GM12874 (cell line): ENCODE results near the gene PRR13.

Experiments
- CTCF ChIP-seq: IDR thresholded peaks from 2 replicates; pipeline ENCODE4 v1.5.1; 2011; ENCODE audit warnings: low read depth, mild to moderate bottlenecking, control low read depth, low read length, moderate library complexity; ENCODE audit not compliant: insufficient read depth

Gene PRR13

GRCh38 chr12:53456654-53457366, 15.3 kb downstream of the PRR13 start:
- no peak for TF ChIP-seq CTCF

GRCh38 chr12:53459097-53459496, 17.6 kb downstream of the PRR13 start:
- no peak for TF ChIP-seq CTCF

- no peak for TF ChIP-seq CTCF
These were observed 19.5 kb downstream of the PRR13 start for GRCh38 chr12:53461059-53461458.

- no peak for TF ChIP-seq CTCF
These were observed 20.1 kb downstream of the PRR13 start for GRCh38 chr12:53461591-53461990.

- no peak for TF ChIP-seq CTCF
These were observed 21.4 kb downstream of the PRR13 start for GRCh38 chr12:53462935-53463334.

- TF ChIP-seq CTCF: no peak
These were observed 22.4 kb downstream of the PRR13 start for GRCh38 chr12:53463802-53464560.

GRCh38 chr12:53464685-53465418, 23.3 kb downstream of the PRR13 start:
- TF ChIP-seq CTCF: no peak
